ENCODE measurements around the gene FAT1. TPM values are rescaled to one million over a fixed set of nuclear protein-coding genes. Genes with fewer than 3 reads are reported as not detected.

The FAT1 gene
- total RNA-seq, 2 donors from 2014 or later = 175 to 215 TPM

GRCh38 chr4:186599483-186599882, 124.2 kb downstream of the FAT1 start:
- Histone ChIP-seq H3K4me3 (no peak overlapping the region), H3K27ac (no peak overlapping the region), H3K4me1 (replicated peaks) (no peaks in the 10 kb centered on the region), H3K27me3 (replicated peaks; ENCODE audit: insufficient read depth) (no peaks in the 10 kb centered on the region), H3K36me3 (peaks cover 0 to 10% of the 10 kb centered on the region in 2 donors), H3K9me3 (no peaks in the 10 kb centered on the region)
- intact Hi-C loops (cut with DNase I) = no loop called here
- no peak for DNase-seq (ENCODE audit: low spot score)
- TF ChIP-seq POLR2A (IDR thresholded peaks at IDR 0.05) (no peak), POLR2AphosphoS5 (IDR thresholded peaks at IDR 0.05) (no peak), CTCF (IDR thresholded peaks at IDR 0.05) (no peak)
- 91% methylated on average over 10 of the region's 10 CpGs for WGBS

- Histone ChIP-seq H3K9me3 (no peaks in the 10 kb centered on the region), H3K36me3 (peaks cover 0 to 10% of the 10 kb centered on the region in 2 donors), H3K27me3 (replicated peaks; ENCODE audit: insufficient read depth) (no peaks in the 10 kb centered on the region), H3K4me3 (no peak overlapping the region), H3K27ac (no peak overlapping the region), H3K4me1 (replicated peaks) (no peaks in the 10 kb centered on the region)
- 95% methylated on average over 7 of the region's 7 CpGs for WGBS
- no peak for DNase-seq (ENCODE audit: low spot score)
- intact Hi-C loops (cut with DNase I) = no loop called here
- no peak for TF ChIP-seq POLR2AphosphoS5 (IDR thresholded peaks at IDR 0.05)
- no peak for TF ChIP-seq CTCF (IDR thresholded peaks at IDR 0.05)
- no peak for TF ChIP-seq POLR2A (IDR thresholded peaks at IDR 0.05)
These were observed 125.0 kb downstream of the FAT1 start for GRCh38 chr4:186598686-186599085.

GRCh38 chr4:186596850-186597390, 126.7 kb downstream of the FAT1 start:
- no peaks in the 10 kb centered on the region for H3K4me1 ChIP-seq (replicated peaks)
- no peak for DNase-seq (ENCODE audit: low spot score)
- WGBS = 93% methylated on average over 23 of the region's 23 CpGs
- H3K36me3 ChIP-seq = peaks cover 0 to 10% of the 10 kb centered on the region in 2 donors
- H3K4me3 ChIP-seq = no peak overlapping the region
- no peak for TF ChIP-seq CTCF (IDR thresholded peaks at IDR 0.05)
- TF ChIP-seq POLR2A (IDR thresholded peaks at IDR 0.05) = no peak
- TF ChIP-seq POLR2AphosphoS5 (IDR thresholded peaks at IDR 0.05) = no peak
- no peaks in the 10 kb centered on the region for H3K27me3 ChIP-seq (replicated peaks; ENCODE audit: insufficient read depth)
- no peak overlapping the region for H3K27ac ChIP-seq
- no peaks in the 10 kb centered on the region for H3K9me3 ChIP-seq
- intact Hi-C loops (cut with DNase I) = no loop called here

GRCh38 chr4:186596346-186596745, 127.3 kb downstream of the FAT1 start:
- Histone ChIP-seq H3K36me3 (peaks cover 0 to 10% of the 10 kb centered on the region in 2 donors), H3K27ac (no peak overlapping the region), H3K27me3 (replicated peaks; ENCODE audit: insufficient read depth) (no peaks in the 10 kb centered on the region), H3K4me3 (no peak overlapping the region), H3K4me1 (replicated peaks) (no peaks in the 10 kb centered on the region), H3K9me3 (no peaks in the 10 kb centered on the region)
- no peak for DNase-seq (ENCODE audit: low spot score)
- WGBS = 97% methylated on average over 12 of the region's 12 CpGs
- TF ChIP-seq CTCF (IDR thresholded peaks at IDR 0.05) = no peak
- TF ChIP-seq POLR2AphosphoS5 (IDR thresholded peaks at IDR 0.05) = no peak
- intact Hi-C loops (cut with DNase I) = no loop called here

- Histone ChIP-seq H3K4me1 (replicated peaks) (no peaks in the 10 kb centered on the region), H3K27me3 (replicated peaks; ENCODE audit: insufficient read depth) (no peaks in the 10 kb centered on the region), H3K36me3 (no peaks in the 10 kb centered on the region), H3K27ac (no peak overlapping the region), H3K4me3 (no peak overlapping the region), H3K9me3 (no peaks in the 10 kb centered on the region)
- intact Hi-C loops (cut with DNase I) = no loop called here
- 73% methylated on average over 7 of the region's 7 CpGs for WGBS
- TF ChIP-seq POLR2A (IDR thresholded peaks at IDR 0.05) = no peak
- no peak for TF ChIP-seq CTCF (IDR thresholded peaks at IDR 0.05)
- no peak for TF ChIP-seq POLR2AphosphoS5 (IDR thresholded peaks at IDR 0.05)
- DNase-seq (ENCODE audit: low spot score) = no peak
These were observed 130.1 kb downstream of the FAT1 start for GRCh38 chr4:186593587-186593973.
